ENCODE measurements around the gene PRPF31.

Gene PRPF31

DNA sequence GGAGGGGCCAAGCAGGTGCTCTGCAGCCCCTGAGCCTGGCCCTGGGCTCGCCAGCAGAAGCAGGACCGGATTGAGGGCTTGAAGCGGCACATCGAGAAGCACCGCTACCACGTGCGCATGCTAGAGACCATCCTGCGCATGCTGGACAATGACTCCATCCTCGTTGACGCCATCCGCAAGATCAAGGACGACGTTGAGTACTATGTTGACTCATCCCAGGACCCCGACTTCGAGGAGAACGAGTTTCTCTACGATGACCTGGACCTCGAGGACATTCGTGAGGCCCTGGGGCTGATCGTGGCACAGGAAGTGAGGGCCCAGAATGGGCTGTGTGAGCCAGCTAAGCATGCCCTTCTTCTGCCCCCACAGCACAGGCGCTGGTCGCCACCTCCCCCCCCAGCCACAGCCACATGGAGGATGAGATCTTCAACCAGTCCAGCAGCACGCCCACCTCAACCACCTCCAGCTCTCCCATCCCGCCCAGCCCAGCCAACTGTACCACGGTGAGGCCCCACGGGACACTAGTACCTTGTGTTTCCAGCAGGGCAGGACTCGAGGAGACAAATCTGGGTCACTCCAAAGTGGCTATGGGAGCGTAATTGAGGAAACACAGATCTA, 30.1 kb downstream of the PRPF31 start:
- no peak for DNase-seq

GRCh38 chr19:54147676-54148075, 32.1 kb downstream of the PRPF31 start:
- no peak for DNase-seq

- DNase-seq: no peak
These were observed 32.6 kb downstream of the PRPF31 start for GRCh38 chr19:54148158-54148557.

GRCh38 chr19:54149021-54149812, 33.7 kb downstream of the PRPF31 start:
- DNase-seq: no peak

DNA sequence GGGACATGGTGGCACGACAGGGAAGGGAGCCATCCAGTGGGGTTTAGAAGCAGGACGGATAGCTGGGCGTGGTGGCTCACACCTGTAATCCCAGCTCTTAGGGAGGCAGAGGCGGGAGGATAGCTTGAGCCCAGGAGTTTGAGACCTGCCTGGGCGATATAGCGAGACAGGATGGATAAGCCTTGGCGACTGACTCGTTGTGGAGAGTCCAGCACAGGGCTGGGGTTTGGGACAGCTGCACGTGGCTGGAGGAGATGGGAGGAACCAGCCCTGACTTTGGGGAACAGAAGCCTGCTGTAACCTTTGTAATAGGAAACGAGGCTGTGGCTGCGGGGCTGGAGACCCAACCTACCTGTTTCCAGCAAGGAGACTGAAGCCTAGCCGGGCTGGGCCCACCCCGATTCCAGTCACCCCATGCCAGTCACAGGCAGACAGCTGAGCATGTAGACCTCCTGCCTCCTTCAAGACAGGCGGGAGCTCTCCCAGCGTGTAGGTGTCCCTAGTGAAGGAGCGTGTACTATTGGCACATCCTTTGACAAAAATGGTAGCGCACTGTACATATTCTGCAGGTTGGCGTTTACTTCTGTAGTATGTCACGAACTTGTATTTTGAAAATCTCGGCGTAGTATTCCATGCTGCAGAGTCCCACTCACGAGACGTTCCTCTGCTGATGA, 35.9 kb downstream of the PRPF31 start:
- DNase-seq: no peak

GRCh38 chr19:54152267-54152666, 36.7 kb downstream of the PRPF31 start:
- DNase-seq: no peak

GRCh38 chr19:54152878-54153524, 37.4 kb downstream of the PRPF31 start:
- no peak for DNase-seq

- DNase-seq: no peak
These were observed 38.3 kb downstream of the PRPF31 start for GRCh38 chr19:54153731-54154326.

GRCh38 chr19:54154603-54155345, 39.2 kb downstream of the PRPF31 start:
- no peak for DNase-seq

DNA sequence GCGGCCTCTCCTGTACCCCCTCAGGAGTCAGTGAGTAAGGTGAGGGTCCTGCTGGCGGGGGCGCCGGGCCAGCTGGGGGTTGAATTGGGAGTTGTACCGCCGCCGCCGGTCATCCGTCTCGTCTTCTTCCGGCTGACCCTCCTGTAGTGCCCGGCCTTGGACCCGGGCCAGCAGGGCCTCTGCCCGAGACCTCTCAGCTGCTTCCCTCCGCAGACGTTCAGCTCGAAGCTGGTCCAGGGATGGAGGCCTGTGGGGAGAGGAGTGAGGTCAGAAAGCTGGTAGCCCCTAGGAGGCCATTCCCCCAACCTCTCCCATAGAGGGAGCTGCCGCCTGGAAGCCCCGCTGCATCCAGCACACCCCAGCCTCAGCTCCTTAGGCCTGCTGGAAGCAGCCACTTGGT, 40.1 kb downstream of the PRPF31 start:
- DNase-seq: no peak

GRCh38 chr19:54156490-54156889, 40.9 kb downstream of the PRPF31 start:
- DNase-seq: no peak

- DNase-seq: no peak
These were observed 41.4 kb downstream of the PRPF31 start for GRCh38 chr19:54156953-54157352.

DNA sequence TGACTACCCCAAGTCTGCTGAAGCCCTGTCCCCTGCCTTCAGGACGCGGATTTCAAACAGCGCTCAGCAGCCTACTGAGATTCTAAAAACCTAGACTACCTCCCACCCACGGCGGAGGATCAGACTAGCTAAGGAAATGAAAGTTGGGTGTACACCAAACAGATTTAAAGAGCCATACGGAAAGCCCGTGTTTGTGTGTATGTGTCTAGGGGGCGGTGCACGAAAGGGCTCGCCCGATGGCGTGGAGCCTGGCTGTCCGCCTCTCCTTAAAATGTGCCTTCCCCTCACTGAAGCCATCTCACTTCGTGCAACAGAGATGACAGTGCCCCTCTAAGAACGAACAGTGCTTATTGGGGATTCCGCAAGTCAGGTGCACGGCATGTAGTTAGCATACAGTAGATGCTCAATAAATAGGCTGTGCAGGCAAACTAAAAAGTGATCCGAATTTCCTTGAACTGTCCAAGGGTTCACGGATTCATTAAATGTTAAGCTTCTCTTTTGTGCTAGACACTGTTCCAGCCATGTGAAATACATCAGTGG, 43.3 kb downstream of the PRPF31 start:
- no peak for DNase-seq

- peak; percentile 99 for DNase-seq
These were observed 44.0 kb downstream of the PRPF31 start, which contains the start of gene LENG1 for GRCh38 chr19:54159352-54160181. LENG1 (minus strand) TSS chr19:54159721; CDS start chr19:54159695, 26 bp downstream.

DNA sequence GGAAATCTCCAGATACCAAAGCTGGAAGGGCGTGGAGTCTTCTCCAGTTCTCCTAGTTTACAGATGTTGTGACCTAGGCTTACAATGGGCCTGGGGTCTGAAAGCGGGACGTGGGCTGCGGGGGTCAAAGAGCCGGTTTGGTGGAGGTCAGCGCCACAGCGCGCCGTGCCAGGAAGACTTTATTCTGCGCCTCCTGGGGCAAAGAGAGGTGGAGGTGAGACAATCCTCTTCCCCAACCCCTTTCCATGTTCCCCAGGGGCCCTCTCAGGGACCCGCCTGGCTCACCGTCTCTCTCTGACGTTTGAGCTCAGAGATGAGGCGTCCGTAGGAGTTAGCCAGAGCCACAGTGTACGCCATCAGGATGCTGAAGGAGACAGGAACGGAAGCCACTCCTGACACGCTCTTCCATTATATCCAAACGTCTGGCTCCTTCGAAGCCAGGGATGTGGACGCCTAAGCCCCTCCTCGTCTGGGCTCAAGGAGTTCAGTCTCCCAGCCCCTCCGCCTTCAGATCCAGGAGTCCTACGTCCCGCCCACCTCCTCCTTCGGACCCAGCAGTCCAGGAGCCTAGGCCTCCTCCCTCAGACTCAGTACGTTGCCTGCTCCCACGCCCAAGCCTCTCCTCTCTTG, 44.7 kb downstream of the PRPF31 start:
- no peak for DNase-seq

DNA sequence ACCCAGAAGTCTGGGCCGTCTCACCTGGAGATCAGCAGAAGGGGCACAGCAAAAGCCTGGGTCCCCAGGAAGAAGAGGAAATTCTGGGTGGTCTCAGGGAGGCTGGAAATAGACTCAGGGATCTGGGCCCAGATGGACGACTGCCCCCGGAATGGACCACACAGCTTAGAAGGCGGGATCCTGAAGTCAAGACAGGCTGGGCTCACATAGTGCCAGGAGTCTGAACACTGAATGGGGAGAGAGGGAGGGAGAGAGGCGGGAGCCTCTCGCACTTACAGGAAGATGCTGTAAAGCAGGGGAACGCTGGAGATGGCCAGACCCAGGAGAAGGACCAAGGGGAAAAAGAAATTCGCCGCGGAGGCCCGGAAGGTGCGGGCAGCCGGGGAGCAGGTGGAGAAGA, 45.3 kb downstream of the PRPF31 start:
- no peak for DNase-seq

DNA sequence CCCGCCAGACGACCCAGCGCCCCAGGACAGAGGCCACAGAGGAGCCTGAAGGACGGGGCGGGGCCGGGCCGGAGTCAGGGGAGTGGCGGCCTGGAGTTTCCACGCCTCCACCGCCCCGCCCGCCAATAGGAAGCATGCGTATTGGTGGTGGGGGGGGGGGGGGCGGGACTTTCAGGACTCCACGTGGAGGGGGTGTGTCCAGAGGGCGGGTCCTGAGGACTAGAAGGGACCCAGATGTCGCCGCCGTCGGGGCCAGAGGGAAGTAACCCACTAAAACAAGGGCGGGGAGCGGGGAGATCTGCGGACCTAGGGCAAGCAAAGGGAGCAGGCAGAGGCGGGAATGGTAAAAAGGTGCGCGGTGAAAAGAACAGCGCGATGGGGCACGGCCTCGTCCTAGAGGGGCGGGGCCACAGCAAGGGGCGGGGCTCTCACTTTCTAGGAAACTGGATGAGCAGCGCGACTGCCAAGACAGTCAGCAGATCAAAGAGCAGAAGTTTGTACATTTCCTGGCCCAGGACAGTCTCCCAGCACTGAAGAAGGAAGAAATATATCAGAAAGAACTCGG, 46.8 kb downstream of the PRPF31 start:
- DNase-seq: peak; percentile 16

- DNase-seq: no peak
These were observed 47.3 kb downstream of the PRPF31 start for GRCh38 chr19:54162884-54163283.

DNA sequence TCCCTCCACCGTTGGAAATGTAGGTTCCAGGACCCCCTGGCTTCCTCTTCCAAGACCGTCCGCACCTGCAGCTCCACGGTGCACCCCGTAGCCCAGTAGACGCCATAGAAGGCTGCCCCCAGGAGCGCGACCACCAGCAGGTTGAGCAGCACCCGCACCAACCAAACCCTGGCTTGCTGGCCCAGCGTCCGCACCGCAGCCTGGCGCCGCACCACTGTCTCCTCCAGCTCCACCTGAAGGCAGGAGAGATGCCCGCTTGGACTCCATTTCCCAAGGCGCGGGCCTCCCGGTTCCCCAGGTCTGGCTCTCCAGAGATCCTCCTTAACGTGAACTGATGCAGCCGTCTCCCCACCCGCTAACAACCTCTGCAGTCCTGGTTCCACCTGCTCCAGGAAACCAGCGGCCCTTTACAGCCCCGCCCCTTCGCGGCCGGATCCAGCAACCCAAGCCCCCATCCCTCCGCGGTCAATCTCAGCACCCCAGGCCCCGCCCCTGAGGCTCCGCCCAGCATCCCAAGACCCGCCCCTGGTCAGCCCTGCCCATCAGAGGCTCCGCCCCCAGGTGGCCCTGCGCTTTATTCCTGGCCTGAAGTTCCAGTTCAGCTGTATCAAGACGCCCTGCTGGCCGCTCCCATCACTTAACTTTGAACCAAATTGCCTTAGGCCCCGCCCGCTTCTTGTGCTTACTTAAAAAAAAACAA, 49.0 kb downstream of the PRPF31 start:
- no peak for DNase-seq

DNA sequence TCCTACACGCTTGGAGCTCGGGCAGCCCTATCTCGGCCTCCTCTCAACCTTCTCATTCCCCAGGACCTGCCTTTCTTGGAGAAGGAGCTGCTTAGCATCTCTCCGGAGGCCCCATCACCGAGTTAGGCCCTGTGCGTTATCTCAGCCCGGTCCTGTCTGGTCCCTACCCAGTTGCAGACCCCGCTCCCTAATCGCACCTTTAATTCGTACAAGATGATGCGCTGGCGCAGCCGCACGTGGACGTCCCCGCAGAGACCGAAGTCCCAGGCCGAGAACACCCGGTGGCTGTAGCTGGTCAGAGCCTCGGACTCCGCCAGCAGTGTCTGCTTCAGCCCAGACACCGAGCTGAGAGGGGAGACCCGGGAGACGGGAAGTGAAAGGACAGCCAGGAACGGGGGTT, 49.7 kb downstream of the PRPF31 start:
- no peak for DNase-seq

Measured in SIG-M5 (cell line).